Activated T-cell treated with anti-CD3 and anti-CD28 coated beads for 24 hours (primary cell): ENCODE results near the gene VPS18.

Experiments
- DNase-seq: peaks from one replicate; pipeline ENCODE4 v3.0.0-alpha.2; 2020; ENCODE audit warnings: low read depth

Gene VPS18

DNA sequence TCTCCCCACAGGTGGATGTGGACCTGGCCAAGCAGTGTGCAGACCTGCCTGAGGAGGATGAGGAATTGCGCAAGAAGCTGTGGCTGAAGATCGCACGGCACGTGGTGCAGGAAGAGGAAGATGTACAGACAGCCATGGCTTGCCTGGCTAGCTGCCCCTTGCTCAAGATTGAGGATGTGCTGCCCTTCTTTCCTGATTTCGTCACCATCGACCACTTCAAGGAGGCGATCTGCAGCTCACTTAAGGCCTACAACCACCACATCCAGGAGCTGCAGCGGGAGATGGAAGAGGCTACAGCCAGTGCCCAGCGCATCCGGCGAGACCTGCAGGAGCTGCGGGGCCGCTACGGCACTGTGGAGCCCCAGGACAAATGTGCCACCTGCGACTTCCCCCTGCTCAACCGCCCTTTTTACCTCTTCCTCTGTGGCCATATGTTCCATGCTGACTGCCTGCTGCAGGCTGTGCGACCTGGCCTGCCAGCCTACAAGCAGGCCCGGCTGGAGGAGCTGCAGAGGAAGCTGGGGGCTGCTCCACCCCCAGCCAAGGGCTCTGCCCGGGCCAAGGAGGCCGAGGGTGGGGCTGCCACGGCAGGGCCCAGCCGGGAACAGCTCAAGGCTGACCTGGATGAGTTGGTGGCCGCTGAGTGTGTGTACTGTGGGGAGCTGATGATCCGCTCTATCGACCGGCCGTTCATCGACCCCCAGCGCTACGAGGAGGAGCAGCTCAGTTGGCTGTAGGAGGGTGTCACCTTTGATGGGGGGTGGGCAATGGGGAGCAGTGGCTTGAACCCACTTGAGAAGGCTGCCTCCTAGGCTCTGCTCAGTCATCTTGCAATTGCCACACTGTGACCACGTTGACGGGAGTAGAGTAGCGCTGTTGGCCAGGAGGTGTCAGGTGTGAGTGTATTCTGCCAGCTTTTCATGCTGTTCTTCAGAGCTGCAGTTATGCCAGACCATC lies 8.6 kb downstream of the VPS18 start:
- no peak for DNase-seq

GRCh38 chr15:40904552-40905201 lies 10.4 kb downstream of the VPS18 start:
- no peak for DNase-seq

DNA sequence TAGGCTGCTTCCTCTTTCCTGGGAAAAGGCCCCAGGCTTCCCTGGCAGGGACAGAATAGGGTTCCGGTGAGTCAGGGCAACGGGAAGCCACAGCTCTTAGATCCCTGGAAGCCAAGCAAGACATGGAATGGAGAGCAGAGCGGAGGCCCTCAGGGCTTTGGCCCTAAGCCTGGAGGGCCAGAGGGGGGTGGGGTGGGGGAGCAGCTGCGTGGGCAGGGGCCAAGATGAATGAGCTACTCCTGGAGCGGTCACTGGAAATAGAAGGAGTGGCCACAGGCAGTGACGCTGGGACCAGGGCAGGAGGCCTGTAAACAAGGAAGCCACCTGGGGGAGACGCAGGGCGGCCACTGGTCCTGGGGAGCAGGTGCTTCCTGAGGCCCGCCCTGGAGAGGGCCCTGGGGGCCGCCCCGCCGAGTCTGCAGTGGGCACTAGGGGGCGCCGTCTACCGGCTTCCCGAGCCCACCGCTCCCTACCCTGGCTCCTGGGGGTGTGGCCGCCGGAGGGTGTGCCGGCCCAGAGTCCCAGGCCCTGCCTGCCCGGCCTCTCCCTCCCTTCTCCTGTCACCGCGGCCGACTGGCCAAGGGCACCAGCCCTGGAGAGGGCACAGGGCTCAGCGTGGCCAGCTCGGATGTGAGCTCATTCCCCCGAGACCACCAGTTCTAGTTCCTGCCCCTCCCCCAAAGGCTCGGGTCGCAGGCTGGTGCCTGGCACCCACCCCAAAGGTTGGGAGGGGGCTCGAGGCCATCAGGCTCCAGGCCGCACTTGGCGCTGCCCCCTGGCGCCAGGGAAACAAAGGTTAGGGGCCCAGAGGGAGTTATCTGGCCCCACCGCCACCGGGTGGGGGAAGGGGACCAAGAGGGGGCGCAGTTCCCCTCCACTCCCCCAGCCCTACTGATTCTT lies 12.1 kb downstream of the VPS18 start:
- peak; percentile 73 for DNase-seq

GRCh38 chr15:40906991-40907802 lies 12.9 kb downstream of the VPS18 start:
- no peak for DNase-seq

DNA sequence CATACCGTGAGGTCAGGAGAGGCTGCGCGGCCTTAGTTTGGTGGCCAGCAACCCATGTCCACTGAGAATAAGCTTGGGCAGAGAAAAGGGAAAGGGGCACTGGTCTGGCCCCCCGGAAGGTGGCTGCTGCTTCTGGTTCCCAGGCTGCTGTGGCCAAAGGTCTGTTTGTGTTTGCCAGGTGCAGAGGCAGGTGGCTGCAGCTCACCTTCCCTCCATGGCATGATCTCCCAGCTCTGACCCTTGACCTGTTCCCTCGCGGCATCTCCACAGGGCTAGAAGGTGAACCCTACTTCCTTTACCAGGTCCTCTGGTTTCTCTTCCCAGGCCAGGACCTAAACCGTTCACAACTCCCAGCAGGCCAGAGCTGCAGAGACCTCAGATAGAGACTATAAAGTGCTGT lies 13.8 kb downstream of the VPS18 start:
- no peak for DNase-seq

DNA sequence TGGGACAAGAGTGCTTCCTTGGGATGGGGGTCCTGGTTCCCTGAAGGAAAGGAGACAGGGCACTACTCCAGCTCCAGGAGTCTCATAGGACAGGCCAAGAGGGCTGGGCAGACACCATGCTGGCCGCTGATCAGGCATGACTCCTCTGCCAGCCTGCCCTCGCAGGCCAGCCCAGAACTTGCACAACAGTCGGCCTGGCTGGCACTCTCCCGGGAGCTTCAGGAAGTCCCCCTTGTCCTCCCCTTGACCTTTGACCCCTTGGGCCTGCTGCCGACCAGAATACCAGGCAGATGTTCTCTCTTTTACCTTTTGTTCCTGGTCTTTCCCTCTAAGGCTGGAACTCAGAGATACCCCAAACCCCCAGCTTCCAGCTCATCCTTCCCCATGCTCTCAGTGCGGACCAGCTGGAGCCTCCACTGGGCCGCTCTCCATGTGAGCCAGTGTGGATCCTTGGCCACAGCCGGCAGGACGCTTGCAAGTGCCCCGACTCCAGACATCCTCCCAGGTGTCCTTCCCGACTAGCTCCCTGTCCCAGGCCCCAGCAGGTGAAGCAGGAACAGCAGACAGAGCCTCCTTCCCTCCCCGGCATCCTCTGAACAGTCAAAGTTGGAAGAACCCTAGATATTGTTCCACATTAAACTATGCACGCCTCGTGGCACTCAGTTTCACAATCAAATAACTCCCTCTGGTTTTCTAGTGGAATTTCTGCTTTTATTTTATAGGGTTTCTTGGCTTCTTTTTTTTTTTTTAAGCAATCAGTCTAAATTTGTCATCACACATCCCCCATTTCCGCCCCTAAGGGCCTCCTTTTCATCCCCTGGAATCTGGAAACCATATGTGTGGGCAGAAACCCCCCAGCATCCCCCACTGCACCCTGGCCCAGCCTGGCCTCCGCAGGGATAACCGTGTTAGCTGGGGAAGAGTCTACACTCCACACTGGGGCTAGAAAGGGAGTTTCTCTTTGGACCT lies 15.7 kb downstream of the VPS18 start:
- DNase-seq, result no peak

DNA sequence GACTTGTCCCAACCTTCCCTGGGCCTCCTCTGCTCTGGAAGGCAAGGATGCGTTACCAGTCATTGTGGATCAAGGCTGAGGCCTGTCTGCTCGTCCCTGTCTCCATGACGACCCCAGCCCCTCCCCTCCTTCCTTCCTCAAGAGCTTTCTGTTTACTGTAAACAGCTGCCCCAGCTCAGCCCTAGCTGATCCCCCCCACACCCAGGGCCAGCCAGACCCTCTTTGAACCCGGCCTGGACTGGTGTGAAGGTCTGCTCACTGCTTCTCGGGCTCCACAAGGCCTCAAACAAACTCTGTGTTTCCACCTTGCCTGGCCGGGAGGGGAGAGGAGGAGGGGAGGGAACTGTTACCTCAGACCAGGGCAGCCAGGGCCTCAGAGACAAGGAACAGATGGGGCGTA lies 16.9 kb downstream of the VPS18 start:
- DNase-seq, result no peak

DNA sequence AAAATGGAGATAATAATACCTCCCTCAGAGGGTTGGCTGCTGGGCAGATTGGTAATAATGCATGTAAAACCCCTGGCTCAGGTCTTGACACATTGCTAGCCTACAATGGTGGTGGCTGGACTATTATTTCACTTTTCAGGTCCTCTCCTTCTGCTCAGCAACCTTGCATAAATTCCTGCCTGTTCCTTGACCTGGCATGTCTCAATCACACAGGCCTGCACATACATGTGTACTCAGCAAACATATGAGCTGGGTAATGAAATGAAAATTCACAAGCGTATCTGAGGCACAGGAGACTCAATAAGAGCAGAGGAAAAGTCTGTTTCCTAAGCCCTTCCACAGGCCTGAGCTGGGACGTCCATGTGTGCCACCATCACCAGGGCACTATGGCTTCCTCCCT lies 17.4 kb downstream of the VPS18 start:
- no peak for DNase-seq

GRCh38 chr15:40912478-40912877 lies 18.2 kb downstream of the VPS18 start:
- DNase-seq, result no peak

DNA sequence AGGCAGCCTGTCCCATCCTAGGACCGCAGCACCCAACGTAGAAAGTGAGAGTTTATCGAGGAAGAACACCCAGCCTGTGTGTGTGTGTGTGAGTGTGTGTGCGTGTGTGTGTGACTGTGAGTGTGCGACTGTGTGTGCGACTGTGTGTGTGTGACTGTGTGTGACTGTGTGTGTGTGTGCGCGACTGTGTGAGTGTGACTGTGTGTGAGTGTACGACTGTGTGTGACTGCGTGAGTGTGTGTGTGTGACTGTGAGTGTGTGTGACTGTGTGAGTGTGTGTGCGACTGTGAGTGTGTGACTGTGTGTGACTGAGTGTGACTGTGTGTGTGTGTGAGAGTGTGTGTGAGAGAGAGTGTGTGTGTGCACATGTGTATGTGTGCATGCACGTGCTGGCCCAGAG lies 19.8 kb downstream of the VPS18 start:
- no peak for DNase-seq

DNA sequence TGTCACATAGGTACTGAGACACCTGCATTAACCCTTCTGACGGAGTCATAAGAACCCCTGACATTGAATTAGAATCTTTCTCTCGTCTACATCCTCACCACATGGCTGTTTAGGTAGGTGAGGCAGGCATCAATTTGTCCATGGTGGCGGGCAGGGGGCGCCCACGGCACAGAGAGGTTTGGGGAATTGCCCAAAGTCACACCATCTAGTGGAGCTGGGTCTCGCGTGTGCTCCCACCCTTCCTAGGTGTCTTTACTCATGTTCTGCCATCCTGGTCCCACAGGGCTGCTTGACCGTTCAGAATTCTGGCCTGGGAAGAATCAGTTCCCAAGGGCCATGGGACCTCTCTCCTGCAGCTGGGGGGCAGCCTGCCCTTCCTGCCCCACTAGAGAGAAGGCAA lies 20.2 kb downstream of the VPS18 start:
- no peak for DNase-seq

DNA sequence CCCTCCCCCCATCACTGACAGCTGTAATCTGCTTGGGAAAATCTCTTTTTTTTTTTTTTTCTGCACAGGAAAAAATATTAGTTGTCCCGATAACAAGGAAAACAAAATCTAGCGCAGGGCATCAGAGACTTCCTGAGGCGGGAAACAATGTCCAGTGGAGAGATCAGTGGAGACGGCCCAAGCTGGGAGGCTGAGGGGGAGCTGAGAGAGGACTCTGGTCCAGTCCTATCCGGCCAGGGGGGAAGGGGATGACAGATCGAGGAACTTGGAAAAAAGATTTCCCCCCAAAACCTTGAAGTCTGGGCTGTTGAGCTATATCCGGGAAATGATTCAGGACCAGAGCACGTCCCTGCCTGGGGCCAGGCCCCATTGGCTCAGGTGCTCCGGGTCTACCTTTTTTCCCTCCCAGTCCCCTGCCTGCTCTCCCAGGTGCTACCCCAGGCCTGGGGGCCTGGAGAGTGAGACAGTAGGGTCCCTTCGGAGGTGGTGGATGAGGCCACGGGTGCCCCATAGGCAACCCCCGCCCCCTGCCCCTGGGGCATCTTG lies 20.9 kb downstream of the VPS18 start:
- DNase-seq, result no peak

DNA sequence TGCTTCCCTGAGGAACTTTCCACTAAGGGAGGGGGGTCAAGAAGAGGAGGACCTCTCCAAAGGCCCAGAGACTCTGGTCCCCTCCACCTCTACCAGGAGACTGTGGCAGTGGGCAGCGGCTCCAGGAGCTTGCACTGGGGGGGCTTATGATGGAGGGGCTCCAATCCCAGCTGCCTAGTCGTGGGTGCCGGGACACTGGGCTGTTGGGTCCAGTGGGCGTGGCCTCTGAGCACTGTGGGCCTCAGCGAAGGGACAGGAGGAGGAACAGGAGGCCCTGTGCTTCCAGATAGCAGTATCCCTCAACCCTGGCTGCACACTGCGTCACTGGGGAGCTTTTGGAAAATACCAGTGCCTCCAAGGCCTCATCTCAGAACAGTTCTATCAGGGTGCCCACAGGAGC lies 21.4 kb downstream of the VPS18 start:
- DNase-seq, result no peak

DNA sequence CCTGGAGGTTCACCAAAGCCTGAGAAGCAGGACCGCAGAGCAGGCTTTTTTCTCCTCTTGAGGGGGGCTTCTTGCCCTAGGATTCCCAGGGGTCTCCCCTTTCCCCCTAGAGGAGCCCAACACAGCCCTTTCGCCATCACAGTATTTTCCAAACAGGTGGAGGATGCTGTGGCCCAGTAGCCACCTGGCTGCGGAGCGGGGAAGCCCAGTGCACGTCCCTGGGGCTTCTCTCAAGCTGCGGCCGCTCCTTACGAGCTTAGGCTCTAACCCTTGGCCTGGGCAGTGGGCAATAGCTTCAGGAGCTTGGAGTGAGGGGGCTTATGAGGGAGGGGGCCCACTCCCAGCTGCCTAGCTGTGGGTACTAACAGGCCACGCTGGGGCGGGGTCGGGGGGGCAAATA lies 23.3 kb downstream of the VPS18 start:
- DNase-seq, result no peak

DNA sequence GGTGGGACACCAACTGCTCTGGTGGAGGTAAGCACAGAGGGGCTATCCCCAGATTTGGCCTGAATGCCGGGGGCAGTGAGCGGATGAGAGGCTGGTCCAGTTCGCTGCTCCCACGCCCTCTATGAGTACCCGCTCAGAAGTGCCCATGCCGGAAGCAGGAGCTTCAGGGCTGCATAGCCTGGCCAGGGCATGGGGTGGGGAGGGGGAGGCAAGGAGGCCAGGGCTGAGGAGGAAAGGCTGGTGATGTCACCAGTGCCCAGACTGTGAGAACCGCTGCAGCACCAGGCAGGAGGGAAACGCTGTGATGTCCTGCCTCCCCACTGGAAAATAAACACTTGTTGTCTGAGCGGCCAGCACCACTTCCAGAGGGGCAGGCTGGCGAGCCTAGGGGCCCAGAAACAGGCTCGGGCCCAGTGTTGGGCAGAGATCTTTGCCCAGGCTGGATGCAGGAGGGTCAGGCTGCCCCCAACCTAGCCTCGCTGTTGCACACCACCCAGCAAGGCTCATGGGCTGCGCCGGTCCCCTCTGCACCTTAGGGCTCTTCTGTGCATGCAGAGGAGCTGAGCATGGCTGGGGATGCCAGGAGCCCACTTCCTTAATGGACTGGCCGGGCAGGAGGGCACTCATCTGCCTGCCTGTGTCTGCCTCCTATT lies 24.0 kb downstream of the VPS18 start:
- no peak for DNase-seq

GRCh38 chr15:40918799-40919392 lies 24.6 kb downstream of the VPS18 start:
- no peak for DNase-seq

GRCh38 chr15:40921949-40922607 lies 27.8 kb downstream of the VPS18 start:
- DNase-seq, result no peak

GRCh38 chr15:40922608-40923005 lies 28.4 kb downstream of the VPS18 start:
- no peak for DNase-seq

DNA sequence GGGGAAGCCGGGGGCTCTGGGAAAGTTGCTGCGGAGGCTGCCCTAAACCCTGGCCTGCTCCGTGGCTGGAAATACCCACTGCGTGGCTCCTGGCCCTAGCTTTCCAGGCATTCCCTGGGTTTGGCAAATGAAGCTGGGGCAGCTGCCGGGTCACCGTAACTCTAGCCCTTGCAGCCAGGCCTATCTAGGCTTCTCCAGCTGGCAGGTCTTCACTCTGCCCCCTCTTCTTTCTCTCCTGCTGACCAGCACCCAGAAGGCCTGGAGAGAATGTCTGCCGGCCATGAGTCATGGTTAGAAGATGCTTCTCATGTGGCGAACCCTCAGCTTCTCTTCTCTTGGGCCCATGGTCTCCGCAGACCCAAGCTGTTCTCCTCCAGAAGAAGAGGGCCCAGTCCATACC lies 29.3 kb downstream of the VPS18 start:
- no peak for DNase-seq
